ENCODE measurements around the gene AKAP6.

- TF ChIP-seq TCF7 (IDR thresholded peaks at IDR 0.05; ENCODE audit: borderline replicate concordance) (no peak), TAF1 (IDR thresholded peaks at IDR 0.05; ENCODE audit: borderline replicate concordance, low read depth, low read length) (no peak), MXI1 (IDR thresholded peaks at IDR 0.05; ENCODE audit: low read depth, low read length) (no peak), CUX1 (IDR thresholded peaks at IDR 0.05; ENCODE audit: insufficient replicate concordance, low read depth, low read length) (no peak), CTCF (IDR thresholded peaks at IDR 0.05 in 2 of 3, conservative IDR thresholded peaks at IDR 0.05 in 1 of 3; ENCODE audit: control insufficient read depth in 2 of 3, extremely low read depth in 1 of 3, insufficient read depth in 1 of 3, low read depth in 3 of 3, low read length in 3 of 3) (no peak), CEBPB (IDR thresholded peaks at IDR 0.05; ENCODE audit: borderline replicate concordance in 1 of 2, low read depth in 2 of 2, low read length in 2 of 2) (no peak)
Observed at GRCh38 chr14:32286602-32287001, 42.5 kb upstream of the AKAP6 start.
